A549 (cell line): ENCODE results near the gene HLA-DPA1.

ENCODE experiments used
- CEBPB ChIP-seq, 2 experiments: fragments of >200 bp in 1 of 2; sonication (Bioruptor Twin) in 1 of 2; formaldehyde crosslinking in 1 of 2; IDR thresholded peaks; 2 replicates each; pipeline ENCODE4 v1.6.1; 2012 to 2016
- CTCF ChIP-seq: fragments of >200 bp; sonication (Bioruptor Twin); formaldehyde crosslinking; IDR thresholded peaks from 3 replicates; pipeline ENCODE4 v1.5.1; 2016
- NR3C1 ChIP-seq: fragments of >200 bp; sonication (Bioruptor Twin); formaldehyde crosslinking; IDR thresholded peaks from 3 replicates; pipeline ENCODE4 v1.6.1; 2017

GRCh38 chr6:33040157-33040556 is 33.3 kb downstream of the HLA-DPA1 start:
- no peak for TF ChIP-seq CTCF
- TF ChIP-seq CEBPB (IDR thresholded peaks at IDR 0.05), result no peak
- no peak for TF ChIP-seq NR3C1
